Karpas-422 (cell line): ENCODE data around the gene STEEP1. TPM values are rescaled to one million over a fixed set of nuclear protein-coding genes. Genes with fewer than 3 reads are reported as not detected.
"Not testable (repeated sequence)": the region's sequence is repeated elsewhere in the genome, so short reads cannot be mapped to it uniquely, and the experiment has no call there.

Experiments used
- DNase-seq: peaks from one replicate; pipeline ENCODE4 v3.0.0-alpha.2; 2015
- H2AFZ ChIP-seq: fragments of 200-600 bp; sonication (generic); 2 replicates; pipeline ENCODE4 v1.6.1; 2014; ENCODE audit warnings: antibody characterized with exemption, low read length, mixed read lengths
- H3K27ac ChIP-seq: fragments of 200-600 bp; sonication (generic); 2 replicates; pipeline ENCODE4 v1.5.1; 2014; ENCODE audit warnings: mild to moderate bottlenecking, low read length, moderate library complexity
- H3K27me3 ChIP-seq: fragments of 200-600 bp; sonication (generic); 2 replicates; pipeline ENCODE4 v1.6.1; 2014; ENCODE audit warnings: low read length, mixed read lengths
- H3K36me3 ChIP-seq: fragments of 200-600 bp; sonication (generic); 2 replicates; pipeline ENCODE4 v1.6.1; 2014; ENCODE audit warnings: low read length, mixed read lengths; ENCODE audit not compliant: insufficient read depth
- H3K4me1 ChIP-seq: fragments of 200-600 bp; sonication (generic); 2 replicates; pipeline ENCODE4 v1.6.1; 2014; ENCODE audit warnings: mild to moderate bottlenecking, low read length, mixed read lengths
- H3K4me2 ChIP-seq: fragments of 200-600 bp; sonication (generic); 2 replicates; pipeline ENCODE4 v1.6.1; 2014; ENCODE audit warnings: low read length, low read depth, mild to moderate bottlenecking; ENCODE audit not compliant: poor library complexity, severe bottlenecking
- H3K4me3 ChIP-seq: fragments of 200-600 bp; sonication (generic); 2 replicates; pipeline ENCODE4 v1.5.1; 2014; ENCODE audit warnings: mild to moderate bottlenecking, antibody characterized with exemption, low read length, mixed read lengths
- H3K79me2 ChIP-seq: fragments of 200-600 bp; sonication (generic); 2 replicates; pipeline ENCODE4 v1.6.1; 2014; ENCODE audit warnings: mild to moderate bottlenecking, low read length, mixed read lengths
- H3K9ac ChIP-seq: fragments of 200-600 bp; sonication (generic); 2 replicates; pipeline ENCODE4 v1.6.0; 2014; ENCODE audit warnings: low read length
- H3K9me2 ChIP-seq: fragments of 200-600 bp; sonication (generic), shearing (Covaris generic); replicated peaks from 2 replicates; pipeline ENCODE4 v1.6.0; 2014; ENCODE audit warnings: mild to moderate bottlenecking, low read length, moderate library complexity; ENCODE audit not compliant: insufficient read depth
- H3K9me3 ChIP-seq: fragments of 300-700, 200-600 bp; sonication (generic); 2 replicates; pipeline ENCODE4 v1.6.1; 2014; ENCODE audit warnings: low read length, mixed read lengths
- H4K20me1 ChIP-seq: fragments of 200-600 bp; sonication (generic); 2 replicates; pipeline ENCODE4 v1.6.1; 2014; ENCODE audit warnings: mild to moderate bottlenecking, antibody characterized with exemption, low read length, low read depth; ENCODE audit not compliant: insufficient read depth
- total RNA-seq: library from RNA; depleted of rRNA; stranded (reverse); fragments of >200 nt; shearing (Covaris generic); gene quantifications from 2 replicates; pipeline ENCODE4 v1.2.3, GENCODE V29; 2014; ENCODE audit warnings: low replicate concordance

Gene STEEP1
- total RNA-seq, 1 experiment from 2014 or later: 36.7 TPM

DNA sequence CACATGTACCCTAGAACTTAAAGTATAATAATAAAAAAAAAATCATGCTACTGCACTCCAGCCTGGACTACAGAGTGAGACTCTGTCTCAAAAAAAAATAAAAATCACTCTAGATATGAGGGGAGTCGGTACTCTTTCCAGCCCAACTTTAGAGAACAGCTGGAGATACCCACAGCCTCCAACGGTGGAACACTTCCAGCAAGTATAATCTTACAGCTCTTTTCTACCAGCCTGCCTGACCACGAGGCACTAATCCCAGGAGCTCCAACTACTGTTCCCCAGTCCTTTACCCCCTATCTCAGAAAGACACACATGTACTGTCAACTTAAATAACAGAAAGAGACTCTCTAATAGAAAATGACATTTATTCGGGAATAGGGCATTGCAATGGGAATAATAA, 46.8 kb downstream of the STEEP1 start:
- no peaks in the 10 kb centered on the region for H3K79me2 ChIP-seq
- H4K20me1 ChIP-seq: no peaks in the 10 kb centered on the region
- H3K4me3 ChIP-seq: no peak overlapping the region
- no peaks in the 10 kb centered on the region for H3K36me3 ChIP-seq
- H3K4me2 ChIP-seq: no peak overlapping the region
- H3K27me3 ChIP-seq: no peaks in the 10 kb centered on the region
- H3K9me2 ChIP-seq: no peaks in the 10 kb centered on the region
- no peak overlapping the region for H2AFZ ChIP-seq
- H3K27ac ChIP-seq: no peak overlapping the region
- H3K9me3 ChIP-seq: no peaks in the 10 kb centered on the region
- DNase-seq: no peak
- peaks cover 11% of the 10 kb centered on the region for H3K4me1 ChIP-seq
- no peak overlapping the region for H3K9ac ChIP-seq

DNA sequence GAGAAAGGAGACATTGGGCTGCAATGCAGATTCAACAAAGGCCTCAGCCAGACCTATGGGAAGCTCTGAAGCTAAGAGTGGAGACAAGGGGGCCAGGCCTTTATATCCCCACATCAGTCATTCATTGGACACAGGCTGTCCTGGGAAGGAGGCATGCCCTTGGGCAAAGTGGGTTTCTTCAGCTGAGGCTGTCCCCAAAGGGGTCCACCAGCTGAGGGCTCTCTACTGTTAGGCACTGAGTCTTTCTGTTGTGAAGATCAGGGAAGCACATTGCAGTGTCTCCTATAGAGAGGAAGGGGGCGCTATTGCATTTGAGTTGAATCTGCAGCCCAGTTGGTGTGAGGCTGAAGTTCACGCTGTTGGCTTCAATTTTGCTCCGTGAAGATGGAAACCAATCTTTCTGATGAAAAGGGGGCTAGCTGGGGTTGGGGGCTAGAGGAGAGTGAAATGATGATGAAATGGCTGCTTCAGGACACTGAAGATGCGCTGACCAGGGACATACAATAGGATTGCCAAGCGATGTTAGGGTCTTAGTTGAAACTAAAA, 49.0 kb downstream of the STEEP1 start:
- Histone ChIP-seq H3K4me2 (no peak overlapping the region), H3K4me1 (peaks cover 11% of the 10 kb centered on the region), H3K27ac (no peak overlapping the region), H3K27me3 (no peaks in the 10 kb centered on the region), H3K36me3 (no peaks in the 10 kb centered on the region), H3K9me3 (no peaks in the 10 kb centered on the region), H3K9ac (no peak overlapping the region), H3K9me2 (no peaks in the 10 kb centered on the region), H3K4me3 (no peak overlapping the region), H2AFZ (peak overlapping the region; percentile 75; the same call in 1 of the 2 replicates), H4K20me1 (no peaks in the 10 kb centered on the region), H3K79me2 (no peaks in the 10 kb centered on the region)
- peak; percentile 89 for DNase-seq

DNA sequence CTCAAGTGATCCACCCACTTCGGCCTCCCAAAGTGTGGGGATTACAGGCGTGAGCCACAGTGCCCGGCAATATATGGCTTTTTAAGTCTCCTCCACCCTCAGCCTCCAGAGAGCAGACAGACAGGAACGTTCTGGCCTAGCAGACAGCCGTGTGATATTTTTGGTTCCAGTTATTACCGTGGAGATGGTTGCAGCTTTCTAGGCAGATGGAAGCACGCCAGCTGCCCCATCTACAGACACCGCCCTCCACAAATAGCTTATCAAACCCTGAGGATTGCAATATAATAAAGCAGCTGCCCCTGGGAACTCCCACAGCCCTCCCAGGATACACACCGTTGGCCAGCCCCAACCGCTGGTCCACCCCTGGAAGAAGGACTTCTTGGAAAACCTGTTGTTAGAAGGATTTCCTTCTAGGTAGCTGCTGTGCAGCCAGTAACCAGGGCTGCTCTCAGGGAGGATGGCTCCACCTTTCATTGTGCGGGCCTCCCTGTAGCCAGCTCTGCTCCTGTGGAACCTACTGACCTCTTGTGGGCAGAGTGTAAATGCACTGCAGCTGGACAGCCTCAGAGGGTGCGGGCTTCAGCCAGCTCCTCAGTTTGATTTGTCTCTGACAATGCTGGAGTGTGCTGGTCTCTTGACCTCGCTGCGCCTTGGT, 52.9 kb downstream of the STEEP1 start:
- H2AFZ ChIP-seq: no peak overlapping the region
- no peaks in the 10 kb centered on the region for H3K9me3 ChIP-seq
- DNase-seq: peak; percentile 78
- H3K4me1 ChIP-seq: peaks cover 11% of the 10 kb centered on the region
- H4K20me1 ChIP-seq: no peaks in the 10 kb centered on the region
- no peak overlapping the region for H3K4me2 ChIP-seq
- H3K79me2 ChIP-seq: no peaks in the 10 kb centered on the region
- H3K36me3 ChIP-seq: no peaks in the 10 kb centered on the region
- no peak overlapping the region for H3K27ac ChIP-seq
- H3K4me3 ChIP-seq: no peak overlapping the region
- no peaks in the 10 kb centered on the region for H3K9me2 ChIP-seq
- no peak overlapping the region for H3K9ac ChIP-seq
- no peaks in the 10 kb centered on the region for H3K27me3 ChIP-seq

- H3K79me2 ChIP-seq: no peaks in the 10 kb centered on the region
- no peak overlapping the region for H3K27ac ChIP-seq
- no peak overlapping the region for H3K4me3 ChIP-seq
- no peaks in the 10 kb centered on the region for H4K20me1 ChIP-seq
- H3K36me3 ChIP-seq: no peaks in the 10 kb centered on the region
- no peaks in the 10 kb centered on the region for H3K4me1 ChIP-seq
- no peaks in the 10 kb centered on the region for H3K9me3 ChIP-seq
- DNase-seq: no peak
- H3K27me3 ChIP-seq: no peaks in the 10 kb centered on the region
- no peaks in the 10 kb centered on the region for H3K9me2 ChIP-seq
- H3K9ac ChIP-seq: no peak overlapping the region
- no peak overlapping the region for H3K4me2 ChIP-seq
- no peak overlapping the region for H2AFZ ChIP-seq
These were observed 58.0 kb downstream of the STEEP1 start for GRCh38 chrX:119507206-119507605.

GRCh38 chrX:119505945-119506344, 59.3 kb downstream of the STEEP1 start:
- Histone ChIP-seq H3K9ac (no peak overlapping the region), H3K27me3 (no peaks in the 10 kb centered on the region)
- no peak for DNase-seq

DNA sequence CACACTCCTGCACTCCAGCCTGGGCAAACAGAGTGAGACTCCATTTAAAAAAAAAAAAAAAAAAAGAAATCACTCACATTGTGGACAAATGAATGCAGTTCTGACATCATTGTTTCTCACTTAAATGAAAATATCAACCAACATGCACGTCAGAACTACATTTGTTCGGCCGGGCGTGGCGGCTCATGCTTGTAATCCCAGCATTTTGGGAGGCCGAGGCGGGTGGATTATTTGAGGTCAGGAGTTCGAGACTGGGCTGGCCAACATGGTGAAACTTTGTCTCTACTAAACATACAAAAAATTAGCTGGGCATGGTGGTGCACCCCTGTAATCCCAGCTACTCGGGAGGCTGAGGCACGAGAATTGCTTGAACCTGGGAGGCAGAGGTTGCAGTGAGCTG, 60.1 kb downstream of the STEEP1 start:
- not testable (repeated sequence) for H3K4me2 ChIP-seq, DNase-seq, H3K27me3 ChIP-seq, H3K9ac ChIP-seq, H3K36me3 ChIP-seq, H3K9me2 ChIP-seq, H3K27ac ChIP-seq, H3K4me1 ChIP-seq, H3K4me3 ChIP-seq, H4K20me1 ChIP-seq, H2AFZ ChIP-seq, H3K79me2 ChIP-seq, H3K9me3 ChIP-seq

More at GRCh38 chrX:119505945-119506344, 59.3 kb downstream of the STEEP1 start:
- no peaks in the 10 kb centered on the region for H3K9me3 ChIP-seq
- no peak overlapping the region for H2AFZ ChIP-seq
- no peak overlapping the region for H3K27ac ChIP-seq
- no peaks in the 10 kb centered on the region for H3K36me3 ChIP-seq
- no peak overlapping the region for H3K4me2 ChIP-seq
- no peaks in the 10 kb centered on the region for H4K20me1 ChIP-seq
- H3K79me2 ChIP-seq: no peaks in the 10 kb centered on the region
- H3K4me3 ChIP-seq: no peak overlapping the region
- no peaks in the 10 kb centered on the region for H3K9me2 ChIP-seq
- peaks cover 2% of the 10 kb centered on the region; the same call in 1 of the 2 replicates for H3K4me1 ChIP-seq

DNA sequence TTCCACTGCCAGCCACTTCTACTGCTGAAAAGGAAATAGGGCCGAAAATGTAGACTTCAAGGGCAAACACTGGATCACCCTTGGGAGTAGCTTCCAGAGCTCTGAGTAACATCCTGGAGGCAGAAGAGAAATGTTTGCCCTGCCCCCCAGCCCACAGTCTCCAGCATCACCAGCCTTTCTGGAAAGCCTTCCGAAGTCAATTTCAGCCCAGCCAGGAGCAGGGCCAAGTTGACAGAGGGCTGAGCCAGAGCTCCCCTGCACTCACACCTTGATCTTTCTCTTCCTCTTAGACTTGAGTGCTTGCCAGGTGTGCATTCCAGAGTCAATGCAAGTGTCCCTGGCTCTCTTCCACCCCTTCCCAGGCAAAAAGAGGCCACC, 61.7 kb downstream of the STEEP1 start:
- H2AFZ ChIP-seq: no peak overlapping the region
- no peak overlapping the region for H3K4me3 ChIP-seq
- H3K4me2 ChIP-seq: no peak overlapping the region
- no peak overlapping the region for H3K9ac ChIP-seq
- no peaks in the 10 kb centered on the region for H3K9me2 ChIP-seq
- no peaks in the 10 kb centered on the region for H3K9me3 ChIP-seq
- H3K36me3 ChIP-seq: no peaks in the 10 kb centered on the region
- H4K20me1 ChIP-seq: no peaks in the 10 kb centered on the region
- no peak overlapping the region for H3K27ac ChIP-seq
- no peaks in the 10 kb centered on the region for H3K79me2 ChIP-seq
- H3K27me3 ChIP-seq: no peaks in the 10 kb centered on the region
- peaks cover 2% of the 10 kb centered on the region; the same call in 1 of the 2 replicates for H3K4me1 ChIP-seq
- DNase-seq: no peak

DNA sequence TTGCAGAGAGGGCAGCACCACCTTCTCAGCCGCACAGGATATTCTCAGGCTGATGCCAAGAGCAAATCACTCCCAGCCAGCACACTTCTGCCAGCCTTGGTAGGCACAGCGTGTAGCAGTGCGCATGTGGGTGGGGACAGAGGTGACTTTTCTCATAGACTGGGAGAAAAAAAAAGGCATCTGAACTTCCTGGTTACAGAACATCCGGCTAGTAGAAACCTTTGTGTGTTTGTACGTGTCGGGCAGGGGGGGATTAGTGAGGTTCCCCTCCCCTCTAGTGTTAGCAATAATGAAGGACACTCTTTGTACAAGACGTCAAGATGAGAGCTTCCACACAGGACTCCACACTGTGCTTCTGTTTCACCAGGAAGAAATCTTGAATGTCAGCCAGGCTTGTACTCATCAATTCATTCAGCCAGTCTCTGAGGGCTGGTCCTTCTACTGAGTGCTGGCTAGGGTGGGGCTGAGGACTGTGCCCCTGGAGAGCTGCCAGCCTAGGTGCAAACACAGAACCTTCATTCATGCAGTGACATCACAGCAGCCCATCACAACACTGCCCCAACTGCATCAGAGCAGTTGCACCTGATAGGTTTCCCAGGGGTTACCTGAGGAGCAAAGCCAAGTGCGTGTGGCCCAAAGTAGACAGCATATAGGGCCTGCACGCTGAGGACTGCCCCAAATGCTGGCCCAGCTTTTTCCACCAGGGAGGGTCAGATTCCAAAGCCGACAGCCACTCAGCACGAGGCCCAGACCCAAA, 62.3 kb downstream of the STEEP1 start:
- Histone ChIP-seq H3K36me3 (no peaks in the 10 kb centered on the region), H3K27me3 (no peaks in the 10 kb centered on the region), H3K4me3 (no peak overlapping the region), H3K9me2 (no peaks in the 10 kb centered on the region), H3K9ac (no peak overlapping the region), H3K4me2 (no peak overlapping the region), H3K4me1 (peaks cover 2% of the 10 kb centered on the region; the same call in 1 of the 2 replicates), H4K20me1 (no peaks in the 10 kb centered on the region), H3K27ac (no peak overlapping the region), H3K79me2 (no peaks in the 10 kb centered on the region), H3K9me3 (no peaks in the 10 kb centered on the region), H2AFZ (no peak overlapping the region)
- no peak for DNase-seq
